Activated T-cell treated with anti-CD3 and anti-CD28 coated beads, Interleukin-2, amount 50 U/mL, for 48 hours (primary cell): ENCODE measurements around the gene CTNNA3.
"Not testable (repeated sequence)": the region's sequence is repeated elsewhere in the genome, so short reads cannot be mapped to it uniquely, and the experiment has no call there.

Source experiments
- DNase-seq, 2 experiments: peaks; one replicate each; pipeline ENCODE4 v3.0.0-alpha.2; 2020

Gene CTNNA3

DNA sequence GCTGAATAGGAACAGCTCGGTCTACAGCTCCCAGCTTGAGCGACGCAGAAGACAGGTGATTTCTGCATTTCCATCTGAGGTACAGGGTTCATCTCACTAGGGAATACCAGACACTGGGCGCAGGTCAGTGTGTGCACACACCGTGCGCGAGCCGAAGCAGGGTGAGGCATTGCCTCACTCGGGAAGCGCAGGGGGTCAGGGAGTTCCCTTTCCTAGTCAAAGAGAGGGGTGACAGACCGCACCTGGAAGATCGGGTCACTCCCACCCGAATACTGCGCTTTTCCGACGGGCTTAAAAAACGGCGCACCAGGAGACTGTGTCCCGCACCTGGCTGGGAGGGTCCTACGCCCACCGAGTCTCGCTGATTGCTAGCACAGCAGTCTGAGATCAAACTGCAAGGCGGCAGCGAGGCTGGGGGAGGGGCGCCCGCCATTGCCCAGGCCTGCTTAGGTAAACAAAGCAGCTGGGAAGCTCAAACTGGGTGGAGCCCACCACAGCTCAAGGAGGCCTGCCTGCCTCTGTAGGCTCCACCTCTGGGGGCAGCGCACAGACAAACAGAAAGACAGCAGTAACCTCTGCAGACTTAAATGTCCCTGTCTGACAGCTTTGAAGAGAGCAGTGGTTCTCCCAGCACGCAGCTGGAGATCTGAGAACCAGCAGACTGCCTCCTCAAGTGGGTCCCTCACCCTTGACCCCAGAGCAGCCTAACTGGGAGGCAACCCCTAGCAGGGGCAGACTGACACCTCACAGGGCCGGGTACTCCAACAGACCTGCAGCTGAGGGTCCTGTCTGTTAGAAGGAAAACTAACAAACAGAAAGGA, 465.1 kb downstream of the CTNNA3 start:
- not testable (repeated sequence) for DNase-seq

DNA sequence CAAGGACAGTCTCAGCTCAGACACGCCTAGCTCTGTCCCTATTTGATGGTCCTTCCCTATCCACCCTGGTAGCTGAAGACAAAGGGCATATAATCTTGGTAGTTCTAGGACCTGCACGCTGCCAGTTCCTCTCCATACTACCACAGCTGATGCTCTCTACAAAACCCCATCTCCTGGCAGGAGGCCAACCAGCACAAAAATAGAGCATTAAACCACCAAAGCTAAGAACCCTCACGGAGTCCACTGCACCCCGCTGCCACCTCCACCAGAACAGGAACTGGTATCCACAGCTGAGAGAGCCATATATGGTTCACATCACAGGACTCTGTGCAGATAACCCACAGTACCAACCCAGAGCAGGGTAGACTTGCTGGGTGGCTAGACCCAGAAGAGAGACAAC, 470.8 kb downstream of the CTNNA3 start:
- no peak for DNase-seq

DNA sequence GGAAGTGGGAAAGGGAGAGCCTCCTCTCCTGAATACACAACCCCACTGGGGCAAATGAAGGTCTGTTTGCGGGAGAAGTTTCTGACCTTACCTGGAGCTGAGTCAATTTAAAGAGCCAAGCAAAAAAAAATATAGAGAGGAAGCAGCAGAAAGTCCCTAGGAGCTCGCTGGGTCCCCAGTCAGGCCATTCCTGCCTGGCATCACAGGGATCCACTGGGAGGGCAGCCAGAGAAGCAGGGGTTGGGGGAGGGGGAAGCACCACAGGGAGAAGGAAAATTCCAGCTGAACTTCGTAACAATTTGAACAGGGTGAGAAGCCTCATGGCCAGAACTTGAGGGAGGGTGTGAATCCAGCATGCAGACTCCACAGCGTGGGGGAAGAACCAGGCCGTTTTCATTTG, 471.4 kb downstream of the CTNNA3 start:
- DNase-seq, result no peak

DNA sequence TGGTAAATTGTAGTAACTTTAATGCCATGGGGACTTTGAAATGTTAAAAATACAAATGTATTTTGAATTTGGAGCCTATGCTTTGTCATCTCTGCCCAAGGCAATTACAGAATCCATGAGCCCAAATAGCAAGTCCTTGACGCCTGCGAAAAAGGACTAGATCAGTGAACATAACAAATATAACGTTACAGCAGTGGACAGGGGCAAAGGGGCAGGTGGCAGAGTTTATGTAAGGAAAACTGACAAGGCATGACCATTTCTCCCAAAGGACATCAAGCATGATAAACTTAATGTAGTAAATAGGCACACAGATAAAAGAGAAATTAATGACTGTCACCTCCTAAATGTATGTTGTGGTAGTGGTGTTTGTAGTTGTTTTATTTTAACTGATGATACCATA, 473.1 kb downstream of the CTNNA3 start:
- no peak for DNase-seq

DNA sequence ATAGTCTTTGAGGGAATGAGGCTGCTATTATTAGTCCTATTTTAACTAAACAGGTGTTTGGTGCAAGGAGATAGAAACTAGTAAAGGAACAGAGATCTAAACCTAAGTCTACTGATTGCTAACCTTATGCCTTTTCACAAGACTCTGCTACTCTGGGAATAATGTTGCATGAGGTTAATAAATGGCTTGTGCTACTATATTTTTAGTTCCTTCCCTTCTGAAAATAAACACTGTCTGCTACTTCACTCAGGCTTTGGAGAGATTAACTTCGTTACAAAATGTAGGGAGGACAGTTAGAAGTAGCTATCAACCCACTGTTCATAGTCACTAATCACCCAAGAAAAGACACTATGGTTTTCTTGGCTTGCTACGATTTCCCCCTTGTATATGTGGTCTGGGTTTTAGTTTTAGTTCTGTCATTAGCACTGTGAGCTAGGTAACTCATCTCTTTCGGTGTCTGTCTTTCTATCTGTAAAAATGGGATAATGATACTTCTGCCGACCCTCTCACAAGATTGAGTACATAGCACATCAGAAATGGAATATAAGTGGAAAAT, 474.0 kb downstream of the CTNNA3 start:
- no peak for DNase-seq

DNA sequence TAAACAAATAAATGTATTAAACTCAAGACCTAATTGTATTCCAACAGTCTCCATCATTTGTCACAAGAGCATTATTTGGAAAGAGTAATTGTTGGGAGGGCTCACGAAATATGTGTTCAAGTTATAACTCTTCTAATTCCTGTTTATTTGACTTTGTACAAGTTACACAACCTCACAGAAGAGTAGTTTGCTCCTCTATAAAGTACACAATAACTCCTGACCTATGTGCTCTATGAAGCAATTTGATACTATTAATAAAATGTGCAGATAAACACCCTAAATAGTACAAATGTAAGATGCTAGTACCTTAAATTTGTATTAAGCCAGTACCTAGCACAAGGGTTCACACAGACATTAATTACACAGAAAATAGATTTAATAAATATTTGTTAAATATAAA, 484.3 kb downstream of the CTNNA3 start:
- DNase-seq, result no peak

DNA sequence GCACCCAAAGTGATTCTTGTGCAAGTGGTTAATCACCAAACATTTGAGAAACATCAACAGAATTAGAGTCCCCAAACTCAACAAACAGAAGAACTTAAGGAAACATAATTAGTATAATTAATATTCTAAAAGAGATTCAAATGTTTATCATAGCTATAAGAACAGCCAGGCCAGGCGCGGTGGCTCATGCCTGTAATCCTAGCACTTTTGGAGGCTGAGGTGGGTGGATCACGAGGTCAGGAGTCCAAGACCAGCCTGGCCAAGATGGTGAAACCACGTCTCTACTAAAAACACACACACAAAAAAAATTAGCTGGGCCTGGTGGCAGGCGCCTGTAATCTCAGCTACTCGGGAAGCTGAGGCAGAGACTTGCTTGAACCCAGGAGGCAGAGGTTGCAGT, 488.1 kb downstream of the CTNNA3 start:
- not testable (repeated sequence) for DNase-seq

DNA sequence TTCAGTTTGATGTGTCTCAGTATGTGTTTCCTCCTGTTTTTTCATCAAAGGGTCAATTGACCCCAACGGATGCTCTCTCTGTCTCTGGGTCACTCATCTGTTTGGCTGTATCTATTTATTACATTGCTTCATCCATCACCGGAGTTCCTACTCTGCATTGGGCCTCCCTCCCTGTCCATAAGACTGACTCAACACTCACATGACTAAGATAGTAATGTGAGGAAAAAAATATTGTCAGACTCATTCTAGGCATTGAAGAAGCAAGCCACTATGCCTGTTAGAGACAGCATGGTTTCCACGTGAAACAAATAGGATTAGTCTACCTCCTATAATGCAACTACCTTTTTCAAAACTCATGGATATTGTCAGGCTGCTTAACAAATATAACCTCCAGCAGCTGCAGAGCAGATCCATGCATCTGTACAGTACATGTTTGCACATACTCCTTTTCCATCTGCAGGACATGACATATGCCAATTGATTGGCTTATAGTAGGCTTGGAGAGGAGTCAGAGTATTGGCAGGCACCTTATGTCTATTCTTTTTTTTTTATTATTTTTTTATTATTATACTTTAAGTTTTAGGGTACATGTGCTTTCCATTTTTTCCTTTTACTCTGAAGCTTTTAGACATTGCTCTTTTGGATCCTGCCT, 495.0 kb downstream of the CTNNA3 start:
- no peak for DNase-seq

DNA sequence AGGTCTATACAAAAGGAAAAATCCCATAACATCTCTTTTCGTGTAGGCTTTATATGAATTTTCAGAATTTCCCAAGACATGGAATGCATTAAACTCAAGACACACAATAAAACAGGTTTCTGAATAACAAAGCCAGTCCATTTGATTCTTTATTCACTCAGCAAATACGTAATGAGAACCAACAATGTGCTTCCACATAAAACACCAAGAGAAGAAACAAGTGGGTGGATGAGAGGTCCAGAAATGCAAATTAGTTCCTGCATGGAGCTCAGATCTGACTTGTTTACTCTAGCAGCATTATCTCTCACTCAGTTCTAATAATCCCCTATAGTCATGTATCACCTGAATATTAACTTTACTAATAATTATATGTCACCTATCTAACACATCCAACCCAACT, 520.6 kb downstream of the CTNNA3 start:
- no peak for DNase-seq

DNA sequence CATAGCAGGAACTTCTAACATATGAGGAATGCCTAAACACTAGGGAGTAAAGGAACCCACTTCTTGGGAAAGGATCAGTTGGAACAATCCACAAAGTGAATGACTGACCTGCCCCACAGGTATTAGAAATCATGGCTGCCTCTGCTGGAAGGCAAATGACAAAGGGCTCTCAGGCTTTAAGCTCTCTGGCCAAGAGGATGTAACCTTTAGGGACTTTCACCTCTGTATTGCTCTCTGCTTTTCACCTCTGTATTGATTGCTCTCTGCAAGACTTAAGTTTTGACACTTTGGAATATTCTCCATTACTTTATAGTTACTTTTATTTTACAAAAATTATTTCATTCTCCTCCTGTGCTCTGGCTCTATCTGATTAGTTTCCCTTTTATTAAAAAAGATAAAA, 522.2 kb downstream of the CTNNA3 start:
- no peak for DNase-seq

DNA sequence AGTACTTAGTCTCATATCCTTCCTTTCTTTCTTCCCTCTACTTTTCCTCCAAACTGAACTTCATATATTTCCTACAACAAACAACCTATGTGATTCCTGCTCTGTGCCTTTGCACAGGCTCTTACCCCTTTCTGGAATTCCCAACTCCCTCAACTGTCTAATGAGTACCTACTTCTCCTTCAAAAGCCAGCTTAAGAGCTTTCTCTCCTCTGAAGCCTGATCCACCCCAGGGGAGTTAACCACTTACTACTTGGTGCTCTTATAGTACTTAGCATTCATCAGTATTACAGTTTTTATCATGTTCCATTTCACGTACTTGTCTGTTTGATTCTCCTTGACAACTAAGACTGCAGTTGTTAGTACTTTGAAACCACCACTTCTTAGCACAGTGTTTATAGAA, 524.0 kb downstream of the CTNNA3 start:
- DNase-seq, result no peak

DNA sequence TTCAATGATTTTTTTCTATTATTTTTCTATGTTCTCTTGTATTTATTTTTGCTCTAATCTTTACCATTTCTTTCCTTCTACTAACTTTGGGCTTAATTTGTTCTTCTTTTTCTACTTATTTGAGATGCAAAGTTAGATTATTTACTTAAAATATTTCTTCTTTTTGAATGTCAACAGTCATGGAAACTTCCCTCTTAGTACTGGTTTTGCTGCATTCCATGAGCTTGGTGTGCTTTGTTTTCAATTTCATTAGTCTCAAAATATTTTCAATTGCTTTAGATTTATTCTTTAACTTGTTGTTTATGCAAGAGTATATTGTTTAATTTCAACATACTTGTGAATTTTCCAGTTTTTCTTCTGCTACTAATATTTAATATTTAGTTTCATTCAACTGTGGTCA, 539.8 kb downstream of the CTNNA3 start:
- no peak for DNase-seq

DNA sequence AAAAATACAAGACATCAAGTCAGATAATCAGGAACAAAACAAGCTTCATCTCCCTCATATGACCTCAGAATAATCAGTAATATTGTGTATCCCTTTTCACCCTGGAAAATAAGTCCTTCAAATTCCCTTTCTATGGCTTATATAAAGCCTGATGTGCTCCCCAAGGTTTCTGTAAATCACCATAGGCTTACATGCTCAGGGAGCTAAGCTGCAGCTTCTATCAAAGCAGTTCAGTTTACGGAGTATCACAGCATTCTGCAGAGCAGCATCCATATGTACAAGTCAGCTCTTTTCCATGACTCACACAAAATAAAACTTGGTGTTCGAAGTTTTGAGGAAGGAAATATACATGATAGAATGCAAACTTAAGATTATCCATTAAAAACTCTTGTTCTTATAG, 544.5 kb downstream of the CTNNA3 start:
- no peak for DNase-seq

DNA sequence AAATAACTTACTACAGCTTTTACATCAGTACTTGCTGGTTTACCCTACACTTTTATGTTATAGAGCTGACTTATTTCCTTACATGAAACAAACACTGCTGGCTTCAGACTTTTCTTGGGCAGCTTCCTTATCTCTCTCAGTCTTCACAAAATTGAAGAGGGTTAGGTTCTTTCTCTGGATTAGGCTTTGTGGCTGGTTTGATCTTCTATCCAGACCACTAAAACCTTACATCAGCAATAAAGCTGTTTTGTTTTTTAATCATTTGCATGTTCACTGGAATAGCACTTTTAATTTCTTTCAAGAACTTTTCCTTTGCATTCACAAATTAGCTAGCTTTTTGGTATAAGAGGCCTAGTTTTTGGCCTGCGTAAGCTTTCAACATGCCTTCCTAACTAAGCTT, 551.5 kb downstream of the CTNNA3 start:
- no peak for DNase-seq

DNA sequence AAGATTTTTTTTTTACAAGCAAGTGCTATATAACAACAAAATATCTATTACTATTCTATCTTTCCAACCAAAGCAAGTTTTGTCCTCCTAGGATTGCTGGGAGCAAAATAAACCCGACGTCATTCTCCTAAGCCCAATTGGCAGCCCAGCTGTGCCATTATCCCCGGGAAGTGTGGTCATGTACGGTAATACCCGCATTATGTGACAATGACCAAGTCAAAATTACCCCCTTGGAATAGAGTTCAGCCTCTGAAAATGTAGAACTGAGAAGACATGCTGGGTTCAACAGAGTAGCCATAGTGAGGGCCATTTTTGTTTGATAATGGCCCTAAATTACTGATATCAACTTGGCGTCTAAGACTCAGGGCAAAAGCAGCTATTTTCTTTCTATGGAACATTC, 554.7 kb downstream of the CTNNA3 start:
- no peak for DNase-seq

DNA sequence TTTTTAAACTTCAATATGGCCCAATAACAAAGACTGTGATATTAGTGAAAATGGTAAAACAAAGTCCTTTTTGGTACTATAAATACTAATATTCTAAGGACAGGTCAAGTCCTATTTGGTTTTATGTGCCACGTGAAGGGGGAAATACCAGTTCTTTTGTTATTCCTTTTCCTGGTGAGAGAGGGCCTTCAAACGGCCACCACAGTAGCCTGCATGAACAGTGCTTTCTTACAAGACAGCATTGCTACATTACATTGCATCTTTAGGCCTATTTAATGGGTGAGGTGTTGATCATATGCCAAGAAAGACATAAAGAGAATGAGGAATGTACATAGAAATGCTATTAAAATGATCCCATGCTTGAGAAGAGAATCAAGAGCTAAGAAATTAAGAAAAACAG, 555.4 kb downstream of the CTNNA3 start:
- no peak for DNase-seq

DNA sequence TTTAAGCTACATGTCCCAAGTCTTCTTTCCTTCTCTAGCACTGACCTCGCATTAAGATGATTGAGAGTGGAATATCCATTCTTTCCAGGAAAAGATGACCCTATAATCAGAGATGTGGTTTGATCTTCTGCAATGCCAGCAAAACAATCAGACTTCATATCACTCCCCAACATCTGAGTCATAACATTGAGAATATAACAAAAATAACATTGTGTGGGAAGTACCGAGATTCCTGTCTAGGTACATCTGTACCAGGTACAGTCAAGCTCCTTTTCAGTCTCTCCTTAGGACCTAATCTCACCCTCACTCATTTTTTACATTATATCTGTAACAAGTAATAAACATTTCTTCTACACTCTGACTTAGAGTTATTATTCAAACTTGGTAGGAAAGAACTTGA, 568.6 kb downstream of the CTNNA3 start:
- no peak for DNase-seq

DNA sequence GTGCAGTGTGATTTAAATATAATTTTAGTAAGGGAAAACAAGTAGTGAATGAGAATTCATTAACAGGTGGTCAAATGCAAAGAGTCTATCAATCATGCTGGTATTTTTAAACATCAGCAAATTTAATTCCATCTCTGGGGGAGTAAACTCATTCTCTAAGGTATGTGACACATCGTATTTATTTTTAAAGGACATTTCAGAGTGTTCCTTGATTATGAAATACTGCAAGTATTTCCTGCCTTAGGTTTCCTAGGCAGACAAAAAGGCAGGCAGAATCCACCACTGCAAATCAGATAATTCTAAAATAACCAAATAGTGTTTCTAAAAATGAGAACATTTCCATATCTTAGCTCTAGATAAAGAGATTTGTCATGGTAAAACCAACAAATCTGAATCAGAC, 576.3 kb downstream of the CTNNA3 start:
- DNase-seq, result no peak

DNA sequence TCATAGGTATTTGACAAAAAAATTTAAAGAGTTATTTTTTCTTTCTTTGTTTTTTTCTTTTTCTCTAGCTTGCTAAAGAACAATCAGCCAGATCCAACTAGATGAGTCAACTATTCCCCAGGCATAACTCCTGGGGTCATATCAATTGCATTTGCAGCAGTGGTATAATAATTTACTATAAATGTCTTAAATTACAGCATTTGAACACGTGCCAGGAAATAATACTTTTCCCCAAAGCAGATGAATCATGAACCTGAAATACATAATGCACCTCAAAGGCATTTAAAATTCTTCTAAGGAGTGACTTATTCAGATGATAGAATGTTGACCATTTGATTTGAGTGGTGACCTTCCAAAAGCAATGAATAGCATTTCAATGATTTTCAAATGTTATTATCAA, 580.0 kb downstream of the CTNNA3 start:
- no peak for DNase-seq

DNA sequence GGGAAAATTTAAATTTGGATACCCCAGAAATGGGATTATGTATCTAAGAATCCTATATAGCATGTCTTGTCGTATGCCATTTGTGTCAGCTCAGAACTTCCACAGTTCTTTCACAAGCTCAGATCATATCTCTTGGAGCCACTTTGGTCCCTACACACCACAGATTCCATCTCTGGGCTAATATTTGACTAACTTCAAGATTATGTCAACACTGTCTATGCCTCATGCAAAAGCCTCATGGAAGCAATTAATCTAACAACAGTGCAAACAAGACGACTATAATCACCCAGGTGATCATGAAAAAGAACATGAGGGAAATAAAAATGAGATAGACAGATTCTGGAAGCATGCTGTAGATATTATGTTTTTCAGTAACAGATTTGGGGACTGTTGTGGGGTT, 581.0 kb downstream of the CTNNA3 start:
- DNase-seq, result no peak

DNA sequence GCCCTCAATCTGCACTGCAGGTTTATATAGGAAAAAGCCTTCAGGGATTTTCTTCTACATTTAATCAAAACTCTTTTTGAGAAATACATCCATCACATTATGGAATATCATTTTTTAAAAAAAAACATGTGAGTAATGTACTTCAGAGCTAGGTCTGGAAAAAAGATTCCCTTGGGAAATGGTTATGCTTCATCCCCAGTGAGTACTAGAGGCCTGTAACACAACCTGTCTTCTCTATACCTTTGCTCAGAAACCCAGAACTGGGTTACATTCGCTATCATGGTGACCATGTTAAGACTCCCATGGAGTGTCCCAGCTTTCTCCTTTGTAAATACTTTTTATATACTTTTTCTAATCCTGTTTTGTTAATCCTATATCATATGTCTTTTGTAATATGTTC, 583.2 kb downstream of the CTNNA3 start:
- no peak for DNase-seq

DNA sequence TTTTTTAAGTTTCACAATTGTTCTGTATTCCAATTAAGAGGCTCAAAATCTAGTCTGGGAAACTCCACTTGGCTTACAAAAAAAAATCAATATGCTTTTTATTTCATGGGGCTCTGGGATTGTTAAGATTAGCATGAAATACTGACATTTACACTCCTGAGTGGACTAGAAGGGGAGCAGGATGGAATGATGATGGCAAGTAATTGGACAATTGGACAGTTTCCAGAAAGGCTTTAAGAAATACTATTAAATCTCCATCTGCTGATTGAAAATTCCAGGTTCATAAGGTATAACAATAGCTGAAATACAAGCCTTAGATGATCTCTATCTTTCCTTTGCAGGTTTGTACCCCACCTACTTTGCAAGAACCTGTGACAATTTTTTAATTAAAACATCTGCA, 585.7 kb downstream of the CTNNA3 start:
- DNase-seq, result no peak

DNA sequence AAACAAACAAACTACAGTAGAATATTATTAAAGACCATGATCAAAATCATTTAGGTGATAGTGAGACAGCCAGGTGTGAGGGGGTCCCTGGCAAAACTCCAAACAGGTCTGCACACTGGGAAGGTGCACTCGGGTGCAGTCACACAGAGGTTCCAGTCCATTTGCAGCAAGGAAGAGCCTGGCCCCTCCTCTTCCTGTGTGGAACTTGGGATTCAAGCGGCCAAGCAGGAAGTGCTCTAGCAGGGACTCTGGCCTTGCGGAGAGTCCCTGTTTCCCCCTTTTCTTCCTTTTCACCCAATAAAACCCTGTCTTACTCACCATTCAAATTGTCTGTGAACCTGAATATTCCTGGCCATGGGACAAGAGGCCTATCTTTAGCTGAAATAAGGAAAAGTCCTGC, 588.3 kb downstream of the CTNNA3 start:
- no peak for DNase-seq

DNA sequence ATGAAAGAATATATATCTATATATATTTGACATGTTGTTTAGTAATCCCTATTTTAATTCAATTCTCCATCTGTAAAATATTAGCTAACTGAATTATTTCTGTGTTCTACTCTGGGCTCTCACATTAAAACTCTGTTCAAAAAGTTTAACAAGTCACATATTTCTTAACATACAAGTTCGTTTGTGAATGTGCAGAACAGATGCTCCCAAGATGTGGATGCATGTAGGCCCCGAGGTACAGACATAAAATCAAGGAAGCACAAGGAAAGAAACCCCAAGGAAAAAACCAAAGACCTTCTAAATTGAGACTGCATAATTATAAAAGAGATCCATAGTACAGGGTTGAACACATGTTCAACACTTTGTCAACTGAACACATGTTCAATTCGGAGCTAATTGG, 595.0 kb downstream of the CTNNA3 start:
- DNase-seq, result no peak

DNA sequence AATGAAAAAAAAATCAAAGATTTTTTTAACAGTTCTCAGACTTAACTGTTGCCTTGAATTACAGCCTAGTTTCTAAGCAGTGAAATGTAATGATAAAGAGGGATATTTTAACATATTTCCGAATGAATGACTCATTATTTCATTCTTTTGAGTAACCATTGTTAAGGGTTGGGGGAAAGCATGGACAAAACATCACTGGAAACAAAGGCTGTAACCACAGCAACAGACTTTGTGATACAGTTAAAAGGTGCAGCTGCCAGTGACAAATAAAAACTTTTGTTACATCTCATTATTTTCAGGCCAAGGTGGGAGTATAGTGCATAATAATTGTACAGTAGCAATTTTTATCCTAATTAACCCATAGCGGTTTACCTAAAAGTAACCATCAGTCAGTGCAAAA, 597.5 kb downstream of the CTNNA3 start:
- DNase-seq, result no peak
